Neural cell (in vitro differentiated cells): ENCODE measurements around the gene UCN2. TPM values are rescaled to one million over a fixed set of nuclear protein-coding genes. Genes with fewer than 3 reads are reported as not detected.

Experiments
- H2AFZ ChIP-seq: fragments of 200-600, 300-800 bp; sonication (generic), shearing (Covaris generic); 2 replicates; pipeline ENCODE4 v1.6.0; 2014; ENCODE audit warnings: low read depth, mild to moderate bottlenecking, antibody characterized with exemption, low read length, moderate library complexity
- H3F3A ChIP-seq: fragments of 200-600 bp; shearing (Covaris generic); 2 replicates; pipeline ENCODE4 v1.6.1; 2016; ENCODE audit warnings: mild to moderate bottlenecking, moderate library complexity, mixed read lengths, antibody characterized with exemption, low read length; ENCODE audit not compliant: insufficient read depth, poor library complexity, severe bottlenecking
- H3K27ac ChIP-seq: fragments of 200-600, 300-800 bp; sonication (generic), shearing (Covaris generic); 2 replicates; pipeline ENCODE4 v1.5.1; 2014; ENCODE audit warnings: mild to moderate bottlenecking, low read length, moderate library complexity
- H3K27me3 ChIP-seq: fragments of 300-800, 200-600 bp; sonication (generic), shearing (Covaris generic); 2 replicates; pipeline ENCODE4 v1.6.0; 2014; ENCODE audit warnings: mild to moderate bottlenecking, low read depth, low read length, moderate library complexity; ENCODE audit not compliant: insufficient read depth
- H3K36me3 ChIP-seq: fragments of 300-800, 200-600 bp; sonication (generic), shearing (Covaris generic); 2 replicates; pipeline ENCODE4 v1.5.1; 2014; ENCODE audit warnings: mild to moderate bottlenecking, antibody characterized with exemption, low read length, moderate library complexity; ENCODE audit not compliant: insufficient read depth
- H3K4me2 ChIP-seq: fragments of 300-800, 200-600 bp; sonication (generic), shearing (Covaris generic); 2 replicates; pipeline ENCODE4 v1.6.0; 2014; ENCODE audit warnings: mild to moderate bottlenecking, low read length
- H3K4me3 ChIP-seq: fragments of 300-800, 200-600 bp; sonication (generic), shearing (Covaris generic); 2 replicates; pipeline ENCODE4 v1.5.1; 2014; ENCODE audit warnings: mild to moderate bottlenecking, low read length, moderate library complexity
- H3K79me2 ChIP-seq: fragments of 200-600 bp; shearing (Covaris generic); replicated peaks from 2 replicates; pipeline ENCODE4 v1.6.0; 2014; ENCODE audit warnings: mild to moderate bottlenecking, low read length, moderate library complexity; ENCODE audit not compliant: insufficient read depth
- H3K9ac ChIP-seq: fragments of 300-800, 200-600 bp; sonication (generic), shearing (Covaris generic); 2 replicates; pipeline ENCODE4 v1.6.1; 2016; ENCODE audit warnings: mild to moderate bottlenecking, low read length, mixed read lengths
- H3K9me2 ChIP-seq: fragments of 200-600 bp; shearing (Covaris generic); 2 replicates; pipeline ENCODE4 v1.6.1; 2016; ENCODE audit warnings: mild to moderate bottlenecking, low read length, mixed read lengths; ENCODE audit not compliant: insufficient read depth
- H3K9me3 ChIP-seq: fragments of 200-600, 300-800 bp; sonication (generic), shearing (Covaris generic); 2 replicates; pipeline ENCODE4 v1.6.1; 2016; ENCODE audit warnings: mild to moderate bottlenecking, mixed run types, low read length, moderate library complexity, mixed read lengths
- H4K20me1 ChIP-seq: fragments of 200-600 bp; shearing (Covaris generic); 2 replicates; pipeline ENCODE4 v1.6.1; 2016; ENCODE audit warnings: mild to moderate bottlenecking, mixed run types; ENCODE audit not compliant: insufficient read depth
- CTCF ChIP-seq: fragments of 450-650 bp; IDR thresholded peaks from 2 replicates; pipeline ENCODE4 v1.5.1; 2014; ENCODE audit warnings: antibody characterized with exemption, mild to moderate bottlenecking, moderate library complexity; ENCODE audit not compliant: poor library complexity, severe bottlenecking
- EP300 ChIP-seq: fragments of 450-650 bp; conservative IDR thresholded peaks from 2 replicates; pipeline ENCODE4 v1.6.1; 2014; ENCODE audit warnings: antibody characterized with exemption, mild to moderate bottlenecking, moderate library complexity; ENCODE audit not compliant: poor library complexity, severe bottlenecking
- EZH2 ChIP-seq: fragments of 200-600, 300-800 bp; shearing (Covaris generic), sonication (generic); IDR thresholded peaks from 2 replicates; pipeline ENCODE4 v1.6.1; 2014; ENCODE audit warnings: antibody characterized with exemption, low read length, borderline replicate concordance, mild to moderate bottlenecking; ENCODE audit not compliant: insufficient read depth, poor library complexity, severe bottlenecking
- MXI1 ChIP-seq: fragments of 450-650 bp; conservative IDR thresholded peaks from 2 replicates; pipeline ENCODE4 v1.6.1; 2014; ENCODE audit warnings: antibody characterized with exemption, mild to moderate bottlenecking; ENCODE audit not compliant: poor library complexity, severe bottlenecking
- POLR2AphosphoS5 ChIP-seq: IDR thresholded peaks from 2 replicates; pipeline ENCODE4 v1.6.1; 2012
- RAD21 ChIP-seq: fragments of 450-650 bp; conservative IDR thresholded peaks from 2 replicates; pipeline ENCODE4 v1.6.1; 2014; ENCODE audit warnings: antibody characterized with exemption, mild to moderate bottlenecking, moderate library complexity
- REST ChIP-seq: IDR thresholded peaks from 2 replicates; pipeline ENCODE4 v1.6.1; 2012; ENCODE audit warnings: borderline replicate concordance
- SMC3 ChIP-seq: fragments of 450-650 bp; conservative IDR thresholded peaks from 2 replicates; pipeline ENCODE4 v1.6.1; 2014; ENCODE audit warnings: antibody characterized with exemption, mild to moderate bottlenecking, moderate library complexity; ENCODE audit not compliant: poor library complexity
- TAF1 ChIP-seq: IDR thresholded peaks from 2 replicates; pipeline ENCODE4 v1.6.1; 2012; ENCODE audit warnings: low read depth
- polyA plus RNA-seq: library from polyadenylated mRNA; depleted of rRNA; stranded (reverse); fragments of >200 nt; gene quantifications from 2 replicates; pipeline ENCODE4 v1.2.3, GENCODE V29; 2014

UCN2 gene
- polyA plus RNA-seq, 1 donor from 2014 or later, result 0.68 TPM

GRCh38 chr3:48593337-48593736 lies 29.8 kb upstream of the UCN2 start (continued):
- TF ChIP-seq SMC3 (no peak), RAD21 (no peak)

- Histone ChIP-seq H3K9me3 (no peaks in the 10 kb centered on the region), H4K20me1 (no peaks in the 10 kb centered on the region), H3K9ac (no peak overlapping the region), H3K4me3 (no peak overlapping the region), H3K27me3 (no peaks in the 10 kb centered on the region), H3K79me2 (no peaks in the 10 kb centered on the region), H3F3A (no peaks in the 10 kb centered on the region), H3K36me3 (no peaks in the 10 kb centered on the region), H3K4me2 (no peak overlapping the region), H3K9me2 (no peaks in the 10 kb centered on the region), H2AFZ (no peak overlapping the region), H3K27ac (no peak overlapping the region)
- TF ChIP-seq CTCF (no peak), EZH2 (no peak), SMC3 (no peak), RAD21 (no peak), MXI1 (no peak), REST (no peak), TAF1 (no peak)
Observed at GRCh38 chr3:48592519-48593087, 29.0 kb upstream of the UCN2 start.

- Histone ChIP-seq H3K27ac (no peak overlapping the region), H3K9me2 (no peaks in the 10 kb centered on the region), H3K79me2 (no peaks in the 10 kb centered on the region), H3K36me3 (no peaks in the 10 kb centered on the region), H3K9me3 (no peaks in the 10 kb centered on the region), H3K9ac (no peak overlapping the region), H3K27me3 (no peaks in the 10 kb centered on the region), H2AFZ (no peak overlapping the region), H3K4me3 (no peak overlapping the region), H3F3A (no peaks in the 10 kb centered on the region), H4K20me1 (no peaks in the 10 kb centered on the region), H3K4me2 (no peak overlapping the region)
- TF ChIP-seq EZH2 (no peak), SMC3 (no peak), RAD21 (no peak), TAF1 (no peak), MXI1 (no peak), CTCF (no peak), POLR2AphosphoS5 (no peak), EP300 (no peak)
Observed at GRCh38 chr3:48591886-48592518, 28.4 kb upstream of the UCN2 start.
